Smooth muscle cell (in vitro differentiated cells): ENCODE measurements around the gene DSCAML1. TPM values are rescaled to one million over a fixed set of nuclear protein-coding genes. Genes with fewer than 3 reads are reported as not detected.

Source experiments
- DNase-seq: peaks from one replicate; lab custom pipeline; 2025; ENCODE audit not compliant: unreplicated experiment; lab: John Stamatoyannopoulos, UW
- H2AFZ ChIP-seq: fragments of 200-600 bp; sonication (generic); 2 replicates; pipeline ENCODE4 v1.6.0; 2016; ENCODE audit warnings: antibody characterized with exemption, low read depth, mild to moderate bottlenecking
- H3F3A ChIP-seq: fragments of 200-600 bp; sonication (generic); 2 replicates; pipeline ENCODE4 v1.6.0; 2017; ENCODE audit warnings: antibody characterized with exemption, low read depth
- H3K27ac ChIP-seq: fragments of 200-600 bp; sonication (generic); 2 replicates; pipeline ENCODE4 v1.5.1; 2016; ENCODE audit warnings: low read depth, mild to moderate bottlenecking
- H3K27me3 ChIP-seq: fragments of 200-600 bp; sonication (generic); 2 replicates; pipeline ENCODE4 v1.6.1; 2016; ENCODE audit warnings: low read depth, mild to moderate bottlenecking
- H3K36me3 ChIP-seq: fragments of 200-600 bp; sonication (generic); 2 replicates; pipeline ENCODE4 v1.5.1; 2016; ENCODE audit warnings: low read depth
- H3K4me1 ChIP-seq: fragments of 200-600 bp; sonication (generic); 2 replicates; pipeline ENCODE4 v1.5.1; 2016; ENCODE audit warnings: low read depth
- H3K4me2 ChIP-seq: fragments of 200-600 bp; sonication (generic); 2 replicates; pipeline ENCODE4 v1.6.0; 2016; ENCODE audit warnings: mild to moderate bottlenecking
- H3K4me3 ChIP-seq: fragments of 200-600 bp; sonication (generic); 2 replicates; pipeline ENCODE4 v1.5.1; 2016; ENCODE audit warnings: mild to moderate bottlenecking
- H3K79me2 ChIP-seq: fragments of 200-600 bp; sonication (generic); 2 replicates; pipeline ENCODE4 v1.6.0; 2016; ENCODE audit warnings: low read depth, mild to moderate bottlenecking
- H3K9ac ChIP-seq: fragments of 200-600 bp; sonication (generic); 2 replicates; pipeline ENCODE4 v1.6.0; 2016; ENCODE audit warnings: low read depth
- H3K9me3 ChIP-seq: fragments of 200-600 bp; sonication (generic); replicated peaks from 2 replicates; pipeline ENCODE4 v1.5.1; 2016; ENCODE audit warnings: low read depth
- H4K20me1 ChIP-seq: fragments of 200-600 bp; sonication (generic); 2 replicates; pipeline ENCODE4 v1.6.0; 2016; ENCODE audit warnings: low read depth
- CTCF ChIP-seq: fragments of 200-600 bp; sonication (generic); IDR thresholded peaks from 2 replicates; pipeline ENCODE4 v1.5.1; 2017; ENCODE audit warnings: borderline replicate concordance, mild to moderate bottlenecking, antibody characterized with exemption; ENCODE audit not compliant: insufficient read depth, poor library complexity, severe bottlenecking
- WGBS: methylation state at CpG from one replicate; pipeline ENCODE4 v1.1.7; 2016; ENCODE audit warnings: low lambda C conversion rate; 5-methylcytosine and 5-hydroxymethylcytosine counted together
- polyA plus RNA-seq: library from polyadenylated mRNA; unstranded; fragments of >200 nt; fragmentation: Nextera tagmentation; extraction: Ambion mirVana; gene quantifications from 2 replicates; pipeline ENCODE4 v1.2.1, GENCODE V29; 2016
- total RNA-seq: library from RNA; depleted of rRNA; stranded (reverse); fragments of >200 nt; gene quantifications from 2 replicates; pipeline ENCODE4 v1.2.3, GENCODE V29; 2014

DSCAML1 gene
- total and polyA plus RNA-seq, 2 experiments from 2014 or later = 0.22 TPM; not detected in 1

DNA sequence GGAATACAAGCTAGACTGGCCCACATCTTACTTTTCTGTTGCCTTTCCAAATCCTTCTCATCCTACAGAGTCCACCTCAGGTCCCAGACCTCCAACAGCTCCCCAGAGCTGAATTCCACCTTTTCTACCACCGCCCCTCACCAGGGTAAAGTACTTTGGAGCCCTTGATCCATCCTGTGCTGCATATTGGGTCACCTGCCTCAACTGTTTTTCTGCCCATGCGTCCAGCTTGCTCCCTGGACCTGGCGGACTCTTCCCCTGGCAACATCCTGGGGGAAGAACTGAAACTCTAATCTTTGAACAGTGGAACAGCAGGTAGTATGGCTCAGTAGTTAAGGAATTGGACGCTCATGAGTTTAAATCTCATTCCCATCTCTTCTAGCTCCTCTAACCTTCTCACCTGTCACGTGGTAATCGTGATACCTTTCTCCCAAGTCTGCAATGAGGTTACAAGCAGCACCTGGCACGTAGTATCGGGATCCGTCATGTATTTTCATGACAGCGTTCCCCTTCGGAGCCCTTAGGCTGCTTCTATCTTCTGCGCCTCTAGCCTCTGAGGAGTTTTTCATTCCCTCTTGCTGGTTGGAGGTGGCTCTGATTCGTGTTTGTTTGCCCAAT is 371.2 kb downstream of the DSCAML1 start:
- no peak for TF ChIP-seq CTCF
- no peaks in the 10 kb centered on the region for H4K20me1 ChIP-seq
- H3K79me2 ChIP-seq = no peaks in the 10 kb centered on the region
- no peaks in the 10 kb centered on the region for H3F3A ChIP-seq
- H3K27me3 ChIP-seq = peaks cover 5% of the 10 kb centered on the region
- H3K9me3 ChIP-seq = no peaks in the 10 kb centered on the region
- H3K4me3 ChIP-seq = no peak overlapping the region
- no peaks in the 10 kb centered on the region for H3K36me3 ChIP-seq
- no peak overlapping the region for H3K9ac ChIP-seq
- H3K4me1 ChIP-seq = peaks cover 6% of the 10 kb centered on the region
- 54% methylated on average over 13 of the region's 13 CpGs for WGBS
- no peak overlapping the region for H3K27ac ChIP-seq
- no peak overlapping the region for H2AFZ ChIP-seq
- H3K4me2 ChIP-seq = no peak overlapping the region
- no peak for DNase-seq

- Histone ChIP-seq H3K4me1 (peaks cover 3% of the 10 kb centered on the region), H3K27me3 (peaks cover 5% of the 10 kb centered on the region), H2AFZ (no peak overlapping the region), H3K9me3 (no peaks in the 10 kb centered on the region), H3F3A (no peaks in the 10 kb centered on the region), H3K9ac (no peak overlapping the region), H4K20me1 (no peaks in the 10 kb centered on the region), H3K79me2 (no peaks in the 10 kb centered on the region), H3K4me2 (no peak overlapping the region), H3K27ac (no peak overlapping the region), H3K4me3 (no peak overlapping the region), H3K36me3 (no peaks in the 10 kb centered on the region)
- no peak for DNase-seq
- TF ChIP-seq CTCF = no peak
- 76% methylated on average over 4 of the region's 4 CpGs for WGBS
These were observed 372.2 kb downstream of the DSCAML1 start for GRCh38 chr11:117424781-117425180.

- no peak overlapping the region for H2AFZ ChIP-seq
- H3K4me1 ChIP-seq = no peaks in the 10 kb centered on the region
- H3K27me3 ChIP-seq = peaks cover 5% of the 10 kb centered on the region
- H3K27ac ChIP-seq = no peak overlapping the region
- no peaks in the 10 kb centered on the region for H3K36me3 ChIP-seq
- no peak for TF ChIP-seq CTCF
- H3K79me2 ChIP-seq = no peaks in the 10 kb centered on the region
- H3K9ac ChIP-seq = no peak overlapping the region
- H3K4me3 ChIP-seq = no peak overlapping the region
- DNase-seq = no peak
- no peak overlapping the region for H3K4me2 ChIP-seq
- 88% methylated on average over 14 of the region's 14 CpGs for WGBS
- no peaks in the 10 kb centered on the region for H3K9me3 ChIP-seq
- no peaks in the 10 kb centered on the region for H4K20me1 ChIP-seq
- no peaks in the 10 kb centered on the region for H3F3A ChIP-seq
These were observed 373.9 kb downstream of the DSCAML1 start for GRCh38 chr11:117423046-117423575.

DNA sequence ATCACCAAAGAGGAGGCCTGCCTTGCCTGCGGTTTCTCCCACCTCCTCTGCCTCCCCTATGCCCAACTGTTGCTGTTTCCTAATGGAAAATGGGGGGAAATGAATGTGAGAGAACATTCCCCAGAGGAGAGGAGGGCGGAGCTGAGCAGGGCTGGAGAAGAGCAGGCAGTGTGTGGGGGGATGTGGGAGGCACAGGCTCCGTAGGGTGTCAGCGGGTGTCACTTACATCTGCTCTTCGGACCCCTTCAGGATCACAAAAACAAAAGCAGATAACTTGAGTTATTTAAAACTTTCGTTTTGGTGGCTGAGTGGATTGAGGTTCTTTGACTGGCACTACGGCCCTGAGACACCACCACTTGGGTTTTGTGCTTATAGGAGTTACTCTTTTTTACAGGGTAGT is 375.5 kb downstream of the DSCAML1 start:
- Histone ChIP-seq H3K27me3 (peaks cover 8% of the 10 kb centered on the region), H3F3A (no peaks in the 10 kb centered on the region), H3K4me1 (no peaks in the 10 kb centered on the region), H3K79me2 (no peaks in the 10 kb centered on the region), H3K27ac (no peak overlapping the region), H3K9ac (no peak overlapping the region), H2AFZ (no peak overlapping the region), H4K20me1 (no peaks in the 10 kb centered on the region), H3K4me2 (no peak overlapping the region), H3K9me3 (no peaks in the 10 kb centered on the region), H3K4me3 (no peak overlapping the region), H3K36me3 (no peaks in the 10 kb centered on the region)
- no peak for DNase-seq
- 94% methylated on average over 7 of the region's 7 CpGs for WGBS
- TF ChIP-seq CTCF = no peak
